CD14-positive monocyte (primary cell): ENCODE measurements around the gene UBR3. TPM values are rescaled to one million over a fixed set of nuclear protein-coding genes. Genes with fewer than 3 reads are reported as not detected.

Experiments
- DNase-seq, 3 donors: peaks; one replicate each; pipeline ENCODE4 v3.0.0-alpha.2; 2011 to 2022
- H2AFZ ChIP-seq: 2 replicates; pipeline ENCODE4 v1.6.0; 2012; ENCODE audit warnings: mild to moderate bottlenecking, low read depth, low read length, inconsistent platforms; ENCODE audit not compliant: insufficient read depth, poor library complexity, severe bottlenecking
- H3K27ac ChIP-seq, 2 donors: 1 replicate in 1 of 2; 2 replicates in 1 of 2; pipeline ENCODE4 v1.5.1; 2012 to 2013; ENCODE audit warnings: low read length in 2 of 2, control low read depth in 1 of 2, inconsistent platforms in 1 of 2, low read depth in 1 of 2, mild to moderate bottlenecking in 1 of 2
- H3K27me3 ChIP-seq, 2 donors: one replicate each; pipeline versions ENCODE4 v1.6.0 to v1.6.1; 2011 to 2013; ENCODE audit warnings: low read length in 2 of 2; ENCODE audit not compliant: control insufficient read depth in 2 of 2, insufficient read depth in 2 of 2
- H3K36me3 ChIP-seq, 2 donors: replicated peaks in 1 of 2; 1 replicate in 1 of 2; 2 replicates in 1 of 2; pipeline versions ENCODE4 v1.5.1 to v1.6.1; 2012 to 2013; ENCODE audit warnings: low read length in 2 of 2, control low read depth in 1 of 2, inconsistent platforms in 1 of 2, mild to moderate bottlenecking in 1 of 2; ENCODE audit not compliant: insufficient read depth in 2 of 2, control insufficient read depth in 1 of 2
- H3K4me1 ChIP-seq, 2 donors: 1 replicate in 1 of 2; 2 replicates in 1 of 2; pipeline versions ENCODE4 v1.5.1 to v1.6.1; 2012 to 2013; ENCODE audit warnings: low read length in 2 of 2, control low read depth in 1 of 2, inconsistent platforms in 1 of 2, mild to moderate bottlenecking in 1 of 2, moderate library complexity in 1 of 2; ENCODE audit not compliant: insufficient read depth in 2 of 2, control insufficient read depth in 1 of 2
- H3K4me2 ChIP-seq: replicated peaks from 2 replicates; pipeline ENCODE3; 2012; ENCODE audit warnings: low read length, moderate library complexity, mild to moderate bottlenecking; ENCODE audit not compliant: poor library complexity, severe bottlenecking; ENCODE audit errors: extremely low read depth
- H3K4me3 ChIP-seq, 3 experiments: fragments of 200-600 bp in 1 of 3; sonication (generic) in 1 of 3; replicated peaks in 1 of 3; 1 replicate in 2 of 3; 2 replicates in 1 of 3; pipeline ENCODE4 v1.5.1; 2011 to 2013; ENCODE audit warnings: low read length in 3 of 3, mild to moderate bottlenecking in 3 of 3, control low read depth in 2 of 3, low read depth in 2 of 3, inconsistent platforms in 1 of 3, moderate library complexity in 1 of 3
- H3K79me2 ChIP-seq: 2 replicates; pipeline ENCODE4 v1.6.0; 2012; ENCODE audit warnings: mild to moderate bottlenecking, control low read depth, inconsistent platforms, low read length, moderate library complexity; ENCODE audit not compliant: insufficient read depth
- H3K9ac ChIP-seq: 2 replicates; pipeline ENCODE4 v1.6.0; 2017; ENCODE audit warnings: low read length, mild to moderate bottlenecking; ENCODE audit not compliant: insufficient read depth, poor library complexity, severe bottlenecking
- H3K9me3 ChIP-seq, 2 donors: replicated peaks in 1 of 2; 1 replicate in 1 of 2; 2 replicates in 1 of 2; pipeline versions ENCODE4 v1.5.1 to v1.6.1; 2012 to 2013; ENCODE audit warnings: low read length in 2 of 2, control low read depth in 1 of 2; ENCODE audit not compliant: control insufficient read depth in 1 of 2, insufficient read depth in 1 of 2
- H4K20me1 ChIP-seq: 2 replicates; pipeline ENCODE4 v1.6.0; 2012; ENCODE audit warnings: mild to moderate bottlenecking, low read length, control low read depth, moderate library complexity; ENCODE audit not compliant: insufficient read depth
- H3K27ac Mint-ChIP-seq, 7 donors: one replicate each; pipeline ENCODE4 v1.8.0; 2020; ENCODE audit warnings: mild to moderate bottlenecking in 7 of 7, mixed read lengths in 7 of 7, moderate library complexity in 6 of 7, inconsistent platforms in 2 of 7
- H3K27me3 Mint-ChIP-seq, 3 donors: one replicate each; pipeline ENCODE4 v1.8.0; 2021 to 2022; ENCODE audit warnings: low read depth in 3 of 3, mild to moderate bottlenecking in 3 of 3, mixed read lengths in 3 of 3, moderate library complexity in 3 of 3, inconsistent platforms in 1 of 3
- H3K36me3 Mint-ChIP-seq, 2 donors: one replicate each; pipeline ENCODE4 v1.8.0; 2020; ENCODE audit warnings: mixed read lengths in 2 of 2, inconsistent platforms in 1 of 2, mild to moderate bottlenecking in 1 of 2
- H3K4me1 Mint-ChIP-seq: one replicate; pipeline ENCODE4 v1.8.0; 2020; ENCODE audit warnings: mild to moderate bottlenecking, mixed read lengths
- H3K4me3 Mint-ChIP-seq, 2 donors: one replicate each; pipeline ENCODE4 v1.8.0; 2020; ENCODE audit warnings: mild to moderate bottlenecking in 2 of 2, mixed read lengths in 2 of 2, moderate library complexity in 1 of 2
- H3K9me3 Mint-ChIP-seq, 7 donors: one replicate each; pipeline ENCODE4 v1.8.0; 2020 to 2022; ENCODE audit warnings: mixed read lengths in 7 of 7, mild to moderate bottlenecking in 6 of 7, moderate library complexity in 6 of 7, inconsistent platforms in 2 of 7
- WGBS: methylation state at CpG from one replicate; pipeline ENCODE4 v1.1.5; 2013; ENCODE audit warnings: missing lambda C conversion rate; ENCODE audit not compliant: insufficient coverage; 5-methylcytosine and 5-hydroxymethylcytosine counted together
- intact Hi-C, 2 donors: fragments of 100-400 bp; cut with micrococcal nuclease; formaldehyde crosslinking; loops; one replicate each; pipeline versions ENCODE4 v1.15.0 to v1.15.1; 2023
- polyA plus RNA-seq, 3 donors: library from polyadenylated mRNA; depleted of rRNA in 1 of 3; unstranded in 2 of 3; stranded (reverse) in 1 of 3; fragments of 300-500 nt in 2 of 3; fragments of >200 nt in 1 of 3; fragmentation: Illumina TruSeq in 2 of 3; gene quantifications; 1 replicate in 2 of 3; 2 replicates in 1 of 3; pipeline ENCODE4 v1.2.3, GENCODE V29; 2012 to 2021
- TF ChIP-seq, protein P1 (sequence below): fragments of 200-600 bp; IDR thresholded peaks from one replicate; pipeline ENCODE4 v1.8.0; 2022; ENCODE audit warnings: antibody characterized with exemption, mild to moderate bottlenecking

The UBR3 gene
- polyA plus RNA-seq, 3 donors: 4.3 to 10.7 (median 4.7) TPM

DNA sequence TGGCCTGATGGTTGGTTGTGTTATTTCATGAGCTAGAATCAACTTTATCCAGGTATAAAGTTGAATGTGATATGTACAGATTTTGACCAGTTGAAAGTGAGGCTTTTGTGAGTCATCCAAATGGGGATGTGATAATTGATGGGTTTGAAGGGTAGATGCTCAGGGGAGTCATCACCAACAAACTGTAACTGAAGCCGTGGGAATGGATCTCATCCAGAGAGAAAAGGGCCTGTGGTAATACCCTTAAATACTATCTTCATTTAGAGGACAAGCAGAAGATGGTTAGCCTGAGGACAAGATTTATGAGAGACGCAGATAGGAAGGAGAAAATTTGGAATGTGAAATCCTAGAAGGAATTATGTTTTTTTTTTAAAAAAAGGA lies 260.1 kb downstream of the UBR3 start:
- Histone ChIP-seq H3K36me3 (peaks cover 0 to 5% of the 10 kb centered on the region in 2 donors), H3K4me1 (no peaks in the 10 kb centered on the region), H2AFZ (no peak overlapping the region), H3K9ac (no peak overlapping the region), H4K20me1 (no peaks in the 10 kb centered on the region), H3K9me3 (no peaks in the 10 kb centered on the region), H3K79me2 (no peaks in the 10 kb centered on the region), H3K27me3 (no peaks in the 10 kb centered on the region), H3K4me3 (no peak overlapping the region), H3K4me2 (no peak overlapping the region), H3K27ac (no peak overlapping the region)
- H3K9me3 Mint-ChIP-seq: peaks cover 0 to 5% (median 2%) of the 10 kb centered on the region in 7 donors
- H3K27ac Mint-ChIP-seq: no peak overlapping the region
- H3K27me3 Mint-ChIP-seq: peaks cover 0 to 2% (median 2%) of the 10 kb centered on the region in 3 donors
- peaks cover 3 to 4% of the 10 kb centered on the region in 2 donors for H3K36me3 Mint-ChIP-seq
- no peak for DNase-seq
- H3K4me1 Mint-ChIP-seq: no peaks in the 10 kb centered on the region
- TF ChIP-seq, protein P1, sequence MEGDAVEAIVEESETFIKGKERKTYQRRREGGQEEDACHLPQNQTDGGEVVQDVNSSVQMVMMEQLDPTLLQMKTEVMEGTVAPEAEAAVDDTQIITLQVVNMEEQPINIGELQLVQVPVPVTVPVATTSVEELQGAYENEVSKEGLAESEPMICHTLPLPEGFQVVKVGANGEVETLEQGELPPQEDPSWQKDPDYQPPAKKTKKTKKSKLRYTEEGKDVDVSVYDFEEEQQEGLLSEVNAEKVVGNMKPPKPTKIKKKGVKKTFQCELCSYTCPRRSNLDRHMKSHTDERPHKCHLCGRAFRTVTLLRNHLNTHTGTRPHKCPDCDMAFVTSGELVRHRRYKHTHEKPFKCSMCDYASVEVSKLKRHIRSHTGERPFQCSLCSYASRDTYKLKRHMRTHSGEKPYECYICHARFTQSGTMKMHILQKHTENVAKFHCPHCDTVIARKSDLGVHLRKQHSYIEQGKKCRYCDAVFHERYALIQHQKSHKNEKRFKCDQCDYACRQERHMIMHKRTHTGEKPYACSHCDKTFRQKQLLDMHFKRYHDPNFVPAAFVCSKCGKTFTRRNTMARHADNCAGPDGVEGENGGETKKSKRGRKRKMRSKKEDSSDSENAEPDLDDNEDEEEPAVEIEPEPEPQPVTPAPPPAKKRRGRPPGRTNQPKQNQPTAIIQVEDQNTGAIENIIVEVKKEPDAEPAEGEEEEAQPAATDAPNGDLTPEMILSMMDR: no peak
- no peak overlapping the region for H3K4me3 Mint-ChIP-seq
- intact Hi-C loops: no loop called here
- no CpG with 5 or more reads among the region's 2 CpGs for WGBS

DNA sequence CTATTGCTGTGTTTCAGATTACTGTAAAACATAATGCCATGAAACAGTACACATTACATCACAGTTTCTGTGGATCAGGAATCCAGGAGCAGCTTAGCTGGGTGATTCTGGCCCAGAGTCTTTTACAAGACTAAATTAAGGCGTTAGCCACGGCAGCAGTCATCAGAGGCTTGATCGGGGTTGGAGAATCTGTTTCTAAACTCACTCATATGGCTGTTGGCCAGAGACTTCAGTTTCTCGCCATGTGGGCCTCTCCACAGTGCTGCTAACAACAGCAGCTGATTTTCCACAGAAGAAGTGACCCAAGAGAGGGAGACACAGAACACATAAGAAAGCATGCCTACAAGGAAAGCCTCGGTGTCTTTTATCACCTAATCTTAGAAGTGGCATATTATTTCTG lies 261.5 kb downstream of the UBR3 start:
- H3K4me1 Mint-ChIP-seq: no peaks in the 10 kb centered on the region

More for the DNA sequence above, 261.5 kb downstream of the UBR3 start:
- Histone ChIP-seq H3K27me3 (no peaks in the 10 kb centered on the region), H3K79me2 (no peaks in the 10 kb centered on the region), H3K4me1 (no peaks in the 10 kb centered on the region), H3K4me2 (no peak overlapping the region), H2AFZ (no peak overlapping the region), H3K9me3 (no peaks in the 10 kb centered on the region), H3K9ac (no peak overlapping the region), H4K20me1 (no peaks in the 10 kb centered on the region), H3K27ac (no peak overlapping the region), H3K36me3 (no peaks in the 10 kb centered on the region), H3K4me3 (no peak overlapping the region)
- TF ChIP-seq, protein P1: no peak
- Mint-ChIP-seq H3K27ac (no peak overlapping the region), H3K9me3 (peaks cover 2 to 5% (median 3%) of the 10 kb centered on the region in 7 donors), H3K4me3 (no peak overlapping the region), H3K27me3 (peaks cover 0 to 2% (median 2%) of the 10 kb centered on the region in 3 donors), H3K36me3 (no peaks in the 10 kb centered on the region)
- intact Hi-C loops: no loop called here
- WGBS: 100% methylated on average over 4 of the region's 5 CpGs
- no peak for DNase-seq
